Stomach (tissue), 4 donors: Measurements from ENCODE around the gene MYOD1.

Experiments
- CTCF ChIP-seq, 7 experiments: fragments of 450-650 bp in 4 of 7; fragments of 200-600 bp in 3 of 7; sonication (generic) in 3 of 7; IDR thresholded peaks; one replicate each; pipeline ENCODE4 v1.5.1; 2016 to 2019; ENCODE audit warnings: antibody characterized with exemption in 7 of 7, control low read depth in 2 of 7, mild to moderate bottlenecking in 1 of 7
- POLR2A ChIP-seq, 4 donors: fragments of 450-650 bp; IDR thresholded peaks; one replicate each; pipeline ENCODE4 v1.6.1; 2016; ENCODE audit warnings: antibody characterized with exemption in 4 of 4, control low read depth in 2 of 4, mild to moderate bottlenecking in 1 of 4, moderate library complexity in 1 of 4

GRCh38 chr11:17763244-17763643 is 43.9 kb downstream of the MYOD1 start:
- no peak for TF ChIP-seq CTCF (IDR thresholded peaks at IDR 0.05)
- TF ChIP-seq POLR2A (IDR thresholded peaks at IDR 0.05), result no peak
